GM11168 (cell line): ENCODE measurements around the gene STAG2.

ENCODE experiments used
- in situ Hi-C: fragments of 300-500 bp; cut with MboI; formaldehyde crosslinking; loops from one replicate; pipeline ENCODE4 v1.12.0; 2022; ENCODE audit warnings: low sequenced_read_pairs; ENCODE audit not compliant: unreplicated experiment

STAG2 gene

GRCh38 chrX:124151195-124151594, 189.7 kb downstream of the STAG2 start:
- in situ Hi-C loops = no loop called here
